ENCODE data around the gene CAMK2B. TPM values are rescaled to one million over a fixed set of nuclear protein-coding genes. Genes with fewer than 3 reads are reported as not detected.

The CAMK2B gene
- total RNA-seq, 1 experiment from 2014 or later, result 2.4 TPM

- Histone ChIP-seq H3K4me1 (peaks cover 14% of the 10 kb centered on the region), H3K9me3 (replicated peaks) (no peaks in the 10 kb centered on the region), H3K27ac (no peak overlapping the region), H3K27me3 (peaks cover 29% of the 10 kb centered on the region), H3K36me3 (no peaks in the 10 kb centered on the region), H3K4me3 (no peak overlapping the region)
- no peak for DNase-seq
These were observed 86.0 kb downstream of the CAMK2B start for GRCh38 chr7:44239361-44239760.

DNA sequence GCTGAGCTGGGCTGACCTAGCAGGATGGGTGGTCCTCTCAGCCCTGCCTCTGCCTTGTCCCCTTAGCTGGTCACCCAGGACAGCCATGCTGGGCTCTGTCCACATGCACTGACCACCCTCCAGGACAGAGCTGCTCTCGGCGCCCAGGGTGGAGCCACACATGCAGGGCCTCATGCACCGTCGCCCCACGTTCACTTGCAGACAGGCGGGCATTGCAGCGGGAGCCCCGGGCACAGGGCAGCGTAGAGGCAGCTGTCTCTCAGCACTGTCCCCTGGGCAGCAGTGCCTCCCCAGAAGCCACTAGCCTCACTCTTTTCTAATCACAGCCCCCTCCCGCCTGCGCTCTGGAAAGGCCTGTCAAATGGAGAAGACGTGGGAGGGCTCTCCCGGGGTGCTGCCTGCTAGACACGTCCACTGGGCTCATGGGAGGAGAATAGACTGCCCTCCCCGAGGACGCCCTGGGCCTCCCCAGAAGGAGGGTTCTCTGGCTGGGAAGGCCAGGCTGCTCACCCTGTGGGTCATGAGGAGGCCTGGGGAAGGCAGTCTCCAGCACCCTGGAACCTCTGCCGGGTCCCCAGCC, 87.2 kb downstream of the CAMK2B start:
- H3K9me3 ChIP-seq (replicated peaks), result no peaks in the 10 kb centered on the region
- DNase-seq, result no peak
- H3K27me3 ChIP-seq, result peaks cover 29% of the 10 kb centered on the region
- no peak overlapping the region for H3K4me3 ChIP-seq
- peaks cover 14% of the 10 kb centered on the region for H3K4me1 ChIP-seq
- H3K36me3 ChIP-seq, result no peaks in the 10 kb centered on the region
- no peak overlapping the region for H3K27ac ChIP-seq

GRCh38 chr7:44237696-44238095, 87.7 kb downstream of the CAMK2B start:
- Histone ChIP-seq H3K4me1 (peaks cover 14% of the 10 kb centered on the region), H3K27ac (no peak overlapping the region), H3K9me3 (replicated peaks) (no peaks in the 10 kb centered on the region), H3K27me3 (peaks cover 31% of the 10 kb centered on the region), H3K36me3 (no peaks in the 10 kb centered on the region), H3K4me3 (no peak overlapping the region)
- DNase-seq, result no peak

- Histone ChIP-seq H3K4me3 (no peak overlapping the region), H3K27me3 (peaks cover 35% of the 10 kb centered on the region), H3K27ac (no peak overlapping the region), H3K9me3 (replicated peaks) (no peaks in the 10 kb centered on the region), H3K4me1 (peaks cover 14% of the 10 kb centered on the region), H3K36me3 (no peaks in the 10 kb centered on the region)
- peak in 1 of 2 experiments; percentile 57 for DNase-seq
These were observed 89.1 kb downstream of the CAMK2B start for GRCh38 chr7:44236333-44236728.

GRCh38 chr7:44235582-44236332, 89.6 kb downstream of the CAMK2B start:
- H3K27me3 ChIP-seq, result peaks cover 40% of the 10 kb centered on the region
- peaks cover 14% of the 10 kb centered on the region for H3K4me1 ChIP-seq
- H3K27ac ChIP-seq, result no peak overlapping the region; the same call in 1 of the 2 replicates
- H3K9me3 ChIP-seq (replicated peaks), result no peaks in the 10 kb centered on the region
- H3K36me3 ChIP-seq, result no peaks in the 10 kb centered on the region
- peak; percentile 56 to 66 for DNase-seq
- H3K4me3 ChIP-seq, result no peak overlapping the region

DNA sequence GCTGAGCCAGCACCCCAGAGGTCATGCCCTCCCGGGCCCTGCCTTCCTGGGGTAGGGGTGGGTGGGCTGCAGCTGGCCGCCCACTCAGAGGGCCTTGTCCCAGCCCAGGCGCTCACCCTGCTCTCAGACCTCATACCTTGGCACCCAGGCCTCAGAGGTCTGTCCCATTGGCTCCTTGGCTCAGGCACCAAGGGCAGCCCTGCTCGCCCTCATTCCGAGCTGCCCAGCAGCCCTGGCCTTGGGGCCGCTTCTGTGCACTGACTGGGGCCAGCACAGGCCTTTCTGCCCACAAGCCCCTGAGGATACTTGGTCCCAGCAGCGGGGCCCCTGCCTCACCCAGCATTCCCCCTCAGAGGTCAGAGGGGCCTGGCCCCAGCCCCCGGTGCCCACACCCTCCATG, 90.3 kb downstream of the CAMK2B start:
- peaks cover 14% of the 10 kb centered on the region for H3K4me1 ChIP-seq
- peaks cover 44% of the 10 kb centered on the region for H3K27me3 ChIP-seq
- no peaks in the 10 kb centered on the region for H3K9me3 ChIP-seq (replicated peaks)
- H3K4me3 ChIP-seq, result no peak overlapping the region
- no peak for DNase-seq
- no peaks in the 10 kb centered on the region for H3K36me3 ChIP-seq
- H3K27ac ChIP-seq, result no peak overlapping the region; the same call in 1 of the 2 replicates

- Histone ChIP-seq H3K36me3 (no peaks in the 10 kb centered on the region), H3K9me3 (replicated peaks) (no peaks in the 10 kb centered on the region), H3K27ac (no peak overlapping the region), H3K4me3 (no peak overlapping the region), H3K4me1 (peaks cover 14% of the 10 kb centered on the region), H3K27me3 (peaks cover 51% of the 10 kb centered on the region)
- DNase-seq, result no peak
These were observed 92.3 kb downstream of the CAMK2B start for GRCh38 chr7:44232901-44233715.

- H3K4me1 ChIP-seq, result peaks cover 14% of the 10 kb centered on the region
- H3K9me3 ChIP-seq (replicated peaks), result no peaks in the 10 kb centered on the region
- peaks cover 48% of the 10 kb centered on the region for H3K27me3 ChIP-seq
- no peak for DNase-seq
- H3K4me3 ChIP-seq, result no peak overlapping the region
- H3K36me3 ChIP-seq, result no peaks in the 10 kb centered on the region
- no peak overlapping the region for H3K27ac ChIP-seq
These were observed 93.0 kb downstream of the CAMK2B start for GRCh38 chr7:44232396-44232795.

GRCh38 chr7:44231088-44231487, 94.3 kb downstream of the CAMK2B start:
- Histone ChIP-seq H3K27me3 (peaks cover 39% of the 10 kb centered on the region), H3K4me1 (peaks cover 13% of the 10 kb centered on the region), H3K27ac (no peak overlapping the region), H3K9me3 (replicated peaks) (no peaks in the 10 kb centered on the region), H3K4me3 (no peak overlapping the region), H3K36me3 (no peaks in the 10 kb centered on the region)
- DNase-seq, result no peak

- Histone ChIP-seq H3K4me1 (peaks cover 11% of the 10 kb centered on the region), H3K36me3 (no peaks in the 10 kb centered on the region), H3K27me3 (peaks cover 39% of the 10 kb centered on the region), H3K4me3 (no peak overlapping the region), H3K9me3 (replicated peaks) (no peaks in the 10 kb centered on the region), H3K27ac (no peak overlapping the region)
- DNase-seq, result no peak
These were observed 95.1 kb downstream of the CAMK2B start for GRCh38 chr7:44230286-44230685.

DNA sequence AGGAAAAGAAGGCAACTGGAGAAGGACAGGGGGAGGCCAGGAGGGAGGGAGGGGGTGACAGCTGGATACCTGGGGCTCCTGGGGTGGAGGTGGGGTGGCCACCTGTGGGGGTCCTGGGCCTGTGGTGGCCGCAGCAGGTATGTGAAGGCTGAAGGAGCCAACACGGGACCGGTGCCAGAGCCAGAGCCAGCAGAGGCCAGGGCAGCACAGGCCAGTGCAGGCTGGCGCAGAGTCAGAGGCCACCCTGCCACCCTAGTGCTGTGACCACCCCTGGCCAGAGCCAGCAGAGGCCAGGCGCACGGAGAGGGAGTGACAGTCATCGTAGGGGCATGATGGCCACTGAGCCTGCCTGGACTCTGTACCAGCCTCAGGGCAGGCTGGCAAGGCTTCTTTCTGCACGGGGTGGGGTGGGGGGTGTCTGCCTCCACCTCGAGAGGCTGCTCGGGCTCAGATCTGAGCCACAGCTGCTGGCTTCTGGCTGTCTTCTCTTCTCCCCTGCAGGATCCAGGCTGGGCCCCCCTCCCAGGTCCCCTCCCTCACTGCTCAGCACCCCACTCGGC, 95.8 kb downstream of the CAMK2B start:
- Histone ChIP-seq H3K27me3 (peaks cover 39% of the 10 kb centered on the region), H3K4me1 (peaks cover 17% of the 10 kb centered on the region), H3K27ac (no peak overlapping the region), H3K9me3 (replicated peaks) (no peaks in the 10 kb centered on the region), H3K4me3 (no peak overlapping the region), H3K36me3 (no peaks in the 10 kb centered on the region)
- no peak for DNase-seq

- Histone ChIP-seq H3K4me3 (no peak overlapping the region), H3K36me3 (no peaks in the 10 kb centered on the region), H3K27ac (no peak overlapping the region), H3K4me1 (peaks cover 25% of the 10 kb centered on the region), H3K27me3 (peaks cover 39% of the 10 kb centered on the region), H3K9me3 (replicated peaks) (no peaks in the 10 kb centered on the region)
- DNase-seq, result no peak
These were observed 96.6 kb downstream of the CAMK2B start for GRCh38 chr7:44228571-44229350.

- Histone ChIP-seq H3K4me3 (no peak overlapping the region), H3K27ac (no peak overlapping the region), H3K27me3 (peaks cover 39% of the 10 kb centered on the region), H3K9me3 (replicated peaks) (no peaks in the 10 kb centered on the region), H3K4me1 (peaks cover 31% of the 10 kb centered on the region), H3K36me3 (no peaks in the 10 kb centered on the region)
- DNase-seq, result no peak
These were observed 97.5 kb downstream of the CAMK2B start for GRCh38 chr7:44227911-44228310.

DNA sequence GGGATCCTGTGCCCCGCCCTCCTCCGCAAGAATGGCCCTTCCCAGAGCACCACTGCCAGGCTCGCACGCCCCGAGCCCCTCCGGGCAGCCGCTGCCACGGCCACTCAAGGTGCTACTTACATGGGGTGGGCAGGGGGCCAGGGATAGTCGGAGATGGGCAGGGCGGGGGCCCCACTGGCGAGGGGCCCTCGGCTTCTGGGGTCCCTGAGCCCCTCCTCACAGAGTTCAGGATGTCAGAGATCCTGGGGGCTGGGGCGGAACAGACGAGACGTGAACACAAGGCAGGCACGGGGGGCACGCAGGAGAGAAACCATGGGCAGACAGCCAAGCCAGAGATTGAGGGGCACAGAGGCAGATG, 99.0 kb downstream of the CAMK2B start:
- H3K4me1 ChIP-seq, result peaks cover 31% of the 10 kb centered on the region
- peaks cover 33% of the 10 kb centered on the region for H3K27me3 ChIP-seq
- DNase-seq, result no peak
- peak overlapping the region; percentile 48 for H3K4me3 ChIP-seq
- no peaks in the 10 kb centered on the region for H3K9me3 ChIP-seq (replicated peaks)
- peak overlapping the region; percentile 51 for H3K27ac ChIP-seq
- no peaks in the 10 kb centered on the region for H3K36me3 ChIP-seq

Measured in SJCRH30 (cell line).